Sigmoid colon (tissue), 4 donors: ENCODE results near the gene RFC3.

Experiments used
- CTCF ChIP-seq, 4 experiments: fragments of 450-650 bp in 3 of 4; fragments of 200-600 bp in 1 of 4; IDR thresholded peaks; one replicate each; pipeline ENCODE4 v1.5.1; 2016 to 2019; ENCODE audit warnings: antibody characterized with exemption in 4 of 4, mild to moderate bottlenecking in 3 of 4, moderate library complexity in 2 of 4
- EP300 ChIP-seq, 4 donors: sonication (generic); formaldehyde crosslinking; IDR thresholded peaks; one replicate each; pipeline ENCODE4 v1.6.1; 2017; ENCODE audit warnings: antibody characterized with exemption in 4 of 4
- POLR2A ChIP-seq, 2 donors: fragments of 450-650 bp; IDR thresholded peaks; one replicate each; pipeline ENCODE4 v1.6.1; 2016; ENCODE audit warnings: antibody characterized with exemption in 2 of 2, mild to moderate bottlenecking in 2 of 2, moderate library complexity in 2 of 2
- POLR2AphosphoS5 ChIP-seq, 4 donors: sonication (generic); formaldehyde crosslinking; IDR thresholded peaks; one replicate each; pipeline ENCODE4 v1.6.1; 2017; ENCODE audit warnings: antibody characterized with exemption in 4 of 4

GRCh38 chr13:33817513-33817900 lies 442 bp upstream of the RFC3 start:
- no peak for TF ChIP-seq POLR2A (IDR thresholded peaks at IDR 0.05)
- TF ChIP-seq CTCF (IDR thresholded peaks at IDR 0.05) = no peak
- no peak for TF ChIP-seq EP300 (IDR thresholded peaks at IDR 0.05)
- TF ChIP-seq POLR2AphosphoS5 (IDR thresholded peaks at IDR 0.05) = no peak
